ENCODE results near the gene ADAMTS19. TPM values are rescaled to one million over a fixed set of nuclear protein-coding genes. Genes with fewer than 3 reads are reported as not detected.

Gene ADAMTS19
- total RNA-seq, 2 donors from 2014 or later = not detected

- H3K36me3 Mint-ChIP-seq = no peaks in the 10 kb centered on the region
- H3K27me3 Mint-ChIP-seq = no peaks in the 10 kb centered on the region
- no peak for DNase-seq (ENCODE audit: low spot score)
- H3K27ac Mint-ChIP-seq = no peak overlapping the region
- peaks cover 27% of the 10 kb centered on the region for H3K9me3 Mint-ChIP-seq
- ATAC-seq = no peak
- H3K4me1 Mint-ChIP-seq (ENCODE audit: low read depth in 2 of 2) = no peaks in the 10 kb centered on the region
- H3K4me3 Mint-ChIP-seq = no peak overlapping the region
These were observed 40.0 kb downstream of the ADAMTS19 start for GRCh38 chr5:129500101-129500500.

DNA sequence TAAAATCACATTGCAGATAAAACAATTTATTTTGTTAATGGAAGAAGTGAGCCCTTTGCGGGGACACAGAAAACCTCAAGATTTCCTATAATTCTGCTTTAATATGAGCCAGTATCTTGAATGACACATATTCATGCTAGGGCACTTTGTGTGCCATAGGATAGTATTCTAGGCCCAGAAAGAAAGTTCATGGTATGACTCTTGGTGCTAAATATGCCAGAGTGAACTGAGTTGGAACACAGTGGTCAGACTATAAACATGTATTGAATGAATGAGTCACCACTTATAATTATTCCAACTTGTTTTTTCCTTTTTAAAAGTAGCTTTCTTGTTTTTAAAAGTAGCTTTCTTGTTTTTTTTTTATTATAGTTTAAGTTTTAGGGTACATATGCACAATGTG lies 46.0 kb downstream of the ADAMTS19 start:
- H3K27ac Mint-ChIP-seq = no peak overlapping the region
- no peak for ATAC-seq

GRCh38 chr5:129506950-129507349 lies 46.9 kb downstream of the ADAMTS19 start:
- ATAC-seq (no peak), DNase-seq (ENCODE audit: low spot score) (no peak)
- H3K4me1 Mint-ChIP-seq (ENCODE audit: low read depth in 2 of 2) = no peaks in the 10 kb centered on the region
- peaks cover 15% of the 10 kb centered on the region for H3K9me3 Mint-ChIP-seq
- H3K4me3 Mint-ChIP-seq = no peak overlapping the region
- H3K27ac Mint-ChIP-seq = no peak overlapping the region
- no peaks in the 10 kb centered on the region for H3K27me3 Mint-ChIP-seq
- no peaks in the 10 kb centered on the region for H3K36me3 Mint-ChIP-seq

More for the DNA sequence above, 46.0 kb downstream of the ADAMTS19 start:
- Mint-ChIP-seq H3K4me3 (no peak overlapping the region), H3K36me3 (no peaks in the 10 kb centered on the region), H3K4me1 (ENCODE audit: low read depth in 2 of 2) (no peaks in the 10 kb centered on the region), H3K9me3 (peaks cover 18% of the 10 kb centered on the region), H3K27me3 (no peaks in the 10 kb centered on the region)
- no peak for DNase-seq (ENCODE audit: low spot score)

DNA sequence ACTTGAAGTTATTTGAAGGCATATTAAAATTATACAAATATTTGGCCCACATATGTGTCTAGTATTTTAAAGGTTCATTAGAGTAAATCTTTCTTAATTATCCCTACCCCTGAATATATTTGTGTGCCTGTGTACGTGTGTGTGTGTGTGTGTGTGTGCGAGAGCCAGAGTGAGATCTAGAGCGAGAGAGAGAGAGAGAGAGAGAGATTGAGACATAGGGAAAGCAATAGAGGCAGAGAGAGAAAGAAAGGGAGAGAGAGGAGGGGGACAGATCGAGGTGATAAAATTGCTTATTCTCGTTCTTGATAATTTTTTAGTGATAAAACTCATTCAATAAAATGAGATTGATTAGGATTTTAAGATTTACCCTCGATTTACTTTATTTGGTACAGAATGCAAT lies 47.4 kb downstream of the ADAMTS19 start:
- H3K4me1 Mint-ChIP-seq (ENCODE audit: low read depth in 2 of 2) = no peaks in the 10 kb centered on the region
- H3K27ac Mint-ChIP-seq = no peak overlapping the region
- ATAC-seq = no peak
- H3K4me3 Mint-ChIP-seq = no peak overlapping the region
- H3K27me3 Mint-ChIP-seq = no peaks in the 10 kb centered on the region
- no peaks in the 10 kb centered on the region for H3K36me3 Mint-ChIP-seq
- peaks cover 12% of the 10 kb centered on the region for H3K9me3 Mint-ChIP-seq
- DNase-seq (ENCODE audit: low spot score) = no peak

DNA sequence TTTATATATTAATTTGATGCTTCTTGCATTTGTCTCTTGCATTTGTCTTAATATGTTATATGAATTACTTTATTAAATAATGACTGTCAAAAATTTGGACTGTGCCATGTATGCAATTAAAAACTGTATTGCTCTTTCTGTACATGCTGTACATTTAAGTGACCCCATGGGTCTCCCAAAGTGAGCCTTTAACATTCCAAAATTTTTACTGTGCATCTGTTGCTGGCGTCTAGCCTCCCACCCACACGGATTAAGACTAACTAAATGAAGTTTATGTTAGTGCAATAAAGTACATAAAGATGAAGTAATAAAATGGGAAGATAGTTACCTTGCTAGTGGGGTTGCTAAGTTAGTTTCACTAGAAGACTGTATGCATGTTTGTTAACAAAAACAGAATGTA lies 48.5 kb downstream of the ADAMTS19 start:
- Mint-ChIP-seq H3K9me3 (peaks cover 7% of the 10 kb centered on the region), H3K4me1 (ENCODE audit: low read depth in 2 of 2) (no peaks in the 10 kb centered on the region), H3K4me3 (no peak overlapping the region), H3K27me3 (no peaks in the 10 kb centered on the region), H3K36me3 (no peaks in the 10 kb centered on the region), H3K27ac (no peak overlapping the region)
- ATAC-seq = no peak
- DNase-seq (ENCODE audit: low spot score) = no peak

DNA sequence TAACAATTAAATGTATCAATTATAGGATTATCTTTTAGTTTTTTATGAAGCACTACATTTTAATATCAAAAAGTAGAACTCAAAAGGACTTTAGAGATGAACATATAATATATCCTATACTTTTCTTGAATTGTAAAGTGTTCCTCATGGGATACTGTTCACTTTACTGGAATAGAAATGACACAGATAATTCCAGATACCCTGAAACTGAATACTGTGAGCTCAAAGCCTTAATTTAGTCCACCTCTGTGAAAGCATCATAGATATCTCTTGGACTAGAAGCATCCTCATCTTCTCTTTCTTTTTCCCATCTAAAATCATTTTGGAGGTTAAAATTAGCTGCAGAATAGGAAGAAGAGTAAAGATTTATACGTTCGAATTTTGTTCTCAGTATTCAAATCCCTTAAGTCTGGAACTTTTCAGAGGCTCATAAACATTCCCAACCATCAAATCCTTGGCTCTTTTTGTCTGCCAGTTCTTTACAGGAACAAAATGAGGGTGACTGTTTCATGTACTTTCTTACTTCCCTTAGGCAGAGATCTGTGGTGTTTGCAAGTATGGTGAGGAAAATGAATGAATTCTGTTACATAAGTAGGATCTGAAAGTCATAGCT lies 49.4 kb downstream of the ADAMTS19 start:
- no peak for ATAC-seq
- H3K9me3 Mint-ChIP-seq = peaks cover 10% of the 10 kb centered on the region
- no peak overlapping the region for H3K27ac Mint-ChIP-seq
- H3K4me1 Mint-ChIP-seq (ENCODE audit: low read depth in 2 of 2) = no peaks in the 10 kb centered on the region
- no peak overlapping the region for H3K4me3 Mint-ChIP-seq
- no peaks in the 10 kb centered on the region for H3K36me3 Mint-ChIP-seq
- no peaks in the 10 kb centered on the region for H3K27me3 Mint-ChIP-seq
- no peak for DNase-seq (ENCODE audit: low spot score)

DNA sequence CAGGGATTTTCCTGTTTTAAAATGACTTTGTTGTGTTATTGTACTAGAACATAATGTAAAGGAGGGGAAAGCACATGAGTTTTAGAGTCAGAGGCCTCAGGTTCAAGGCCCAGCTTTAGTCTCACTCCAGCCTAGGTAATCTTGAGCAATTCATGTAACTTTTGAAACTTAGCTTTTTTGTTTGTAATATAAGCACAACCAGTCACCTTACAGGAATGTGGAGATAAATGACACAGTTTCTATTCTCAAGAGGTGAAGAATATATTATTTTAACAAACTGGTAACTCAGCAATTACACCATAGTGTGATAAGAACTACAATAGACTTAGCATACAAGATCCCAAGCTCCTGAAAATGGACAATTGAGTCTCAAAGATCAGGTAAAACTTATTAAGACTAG lies 51.2 kb downstream of the ADAMTS19 start:
- Mint-ChIP-seq H3K36me3 (no peaks in the 10 kb centered on the region), H3K4me1 (ENCODE audit: low read depth in 2 of 2) (no peaks in the 10 kb centered on the region), H3K27me3 (no peaks in the 10 kb centered on the region), H3K27ac (no peak overlapping the region), H3K4me3 (no peak overlapping the region), H3K9me3 (peaks cover 10% of the 10 kb centered on the region)
- ATAC-seq (no peak), DNase-seq (ENCODE audit: low spot score) (no peak)

DNA sequence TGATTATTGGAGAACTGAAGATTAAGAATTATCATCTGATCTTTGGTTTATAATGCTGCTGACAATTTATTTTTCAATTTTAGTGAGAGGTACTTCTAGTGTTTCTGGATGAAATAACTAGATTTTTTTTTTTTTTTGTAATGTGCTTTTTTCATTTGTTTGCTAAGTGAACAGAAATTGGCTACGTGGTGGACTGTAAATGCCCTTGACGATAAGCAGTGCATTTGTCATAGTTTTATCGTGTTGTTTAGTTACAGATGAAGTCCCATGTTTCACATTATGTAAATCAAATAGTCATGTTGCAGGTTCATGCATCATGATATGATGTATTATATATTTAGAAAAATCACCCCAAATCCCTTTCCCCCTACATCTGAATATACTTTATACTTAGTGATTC lies 81.0 kb downstream of the ADAMTS19 start:
- H3K36me3 Mint-ChIP-seq = no peaks in the 10 kb centered on the region
- no peak for DNase-seq (ENCODE audit: low spot score)
- no peaks in the 10 kb centered on the region for H3K4me1 Mint-ChIP-seq (ENCODE audit: low read depth in 2 of 2)
- peaks cover 9% of the 10 kb centered on the region for H3K9me3 Mint-ChIP-seq
- no peaks in the 10 kb centered on the region for H3K27me3 Mint-ChIP-seq
- ATAC-seq = no peak
- no peak overlapping the region for H3K27ac Mint-ChIP-seq
- H3K4me3 Mint-ChIP-seq = no peak overlapping the region

DNA sequence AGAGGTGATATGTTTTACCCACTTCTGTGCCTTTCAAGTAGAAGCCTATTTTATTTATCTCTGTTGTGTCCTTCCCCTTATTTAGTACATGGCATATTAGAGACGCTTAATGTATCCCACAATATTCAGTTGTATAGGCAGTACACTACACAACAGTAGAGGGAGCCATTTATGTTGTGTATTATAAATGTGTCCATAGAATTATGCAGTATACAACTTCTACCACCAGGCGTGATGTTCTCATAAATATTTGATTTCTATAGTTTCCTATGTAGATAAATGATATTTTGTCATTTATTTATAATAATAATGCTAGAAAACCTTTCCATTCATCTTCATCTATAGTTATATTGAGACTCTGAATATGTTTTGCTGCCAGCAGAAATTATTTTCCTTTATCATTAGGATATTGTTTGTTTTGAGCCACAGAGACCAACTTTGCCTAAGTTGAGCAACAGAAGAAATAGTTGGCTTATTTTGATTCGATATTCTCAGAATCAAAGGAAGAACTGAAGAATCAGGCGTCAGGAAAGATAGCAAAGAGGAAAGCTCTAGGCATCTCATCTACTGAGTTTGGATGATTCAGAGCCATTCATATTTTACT lies 81.7 kb downstream of the ADAMTS19 start:
- Mint-ChIP-seq H3K9me3 (peaks cover 9% of the 10 kb centered on the region), H3K4me3 (no peak overlapping the region), H3K27ac (no peak overlapping the region), H3K27me3 (no peaks in the 10 kb centered on the region), H3K36me3 (peaks cover 5% of the 10 kb centered on the region), H3K4me1 (ENCODE audit: low read depth in 2 of 2) (no peaks in the 10 kb centered on the region)
- DNase-seq (ENCODE audit: low spot score) (no peak), ATAC-seq (no peak)

GRCh38 chr5:129547137-129547536 lies 87.0 kb downstream of the ADAMTS19 start:
- Mint-ChIP-seq H3K9me3 (peaks cover 4% of the 10 kb centered on the region), H3K4me1 (ENCODE audit: low read depth in 2 of 2) (no peaks in the 10 kb centered on the region), H3K4me3 (no peak overlapping the region), H3K27me3 (no peaks in the 10 kb centered on the region), H3K36me3 (peaks cover 10% of the 10 kb centered on the region), H3K27ac (no peak overlapping the region)
- DNase-seq (ENCODE audit: low spot score) = no peak
- ATAC-seq = no peak

GRCh38 chr5:129554134-129554904 lies 94.2 kb downstream of the ADAMTS19 start:
- ATAC-seq (no peak), DNase-seq (ENCODE audit: low spot score) (no peak)
- Mint-ChIP-seq H3K36me3 (no peaks in the 10 kb centered on the region), H3K27ac (no peak overlapping the region), H3K4me3 (no peak overlapping the region), H3K4me1 (ENCODE audit: low read depth in 2 of 2) (no peaks in the 10 kb centered on the region), H3K9me3 (peaks cover 7% of the 10 kb centered on the region), H3K27me3 (no peaks in the 10 kb centered on the region)

DNA sequence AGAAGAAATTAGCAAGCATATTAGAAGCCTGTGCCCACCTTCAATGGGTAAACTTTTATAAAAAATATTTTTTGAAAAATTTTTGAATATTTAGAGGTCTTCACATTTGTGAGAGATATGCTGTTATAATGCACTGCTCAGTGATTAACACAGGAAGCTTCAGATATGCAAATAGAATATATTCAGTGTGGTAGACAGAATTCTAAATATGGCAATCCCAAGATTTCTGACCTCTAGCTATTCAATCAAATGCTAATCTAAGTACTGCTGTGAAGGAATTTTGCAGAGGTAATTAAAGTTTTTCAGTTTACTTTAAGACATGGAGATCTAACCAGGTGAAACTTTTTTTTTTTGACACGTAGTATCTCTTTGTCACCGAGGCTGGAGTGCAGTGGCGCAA lies 103.5 kb downstream of the ADAMTS19 start:
- DNase-seq (ENCODE audit: low spot score) = no peak
- ATAC-seq = no peak
- no peaks in the 10 kb centered on the region for H3K36me3 Mint-ChIP-seq
- peaks cover 10% of the 10 kb centered on the region for H3K9me3 Mint-ChIP-seq
- H3K27ac Mint-ChIP-seq = no peak overlapping the region
- no peaks in the 10 kb centered on the region for H3K27me3 Mint-ChIP-seq
- H3K4me3 Mint-ChIP-seq = no peak overlapping the region
- H3K4me1 Mint-ChIP-seq (ENCODE audit: low read depth in 2 of 2) = no peaks in the 10 kb centered on the region

- H3K4me3 Mint-ChIP-seq = no peak overlapping the region
- H3K27me3 Mint-ChIP-seq = no peaks in the 10 kb centered on the region
- no peak overlapping the region for H3K27ac Mint-ChIP-seq
- H3K4me1 Mint-ChIP-seq (ENCODE audit: low read depth in 2 of 2) = no peaks in the 10 kb centered on the region
- peaks cover 15% of the 10 kb centered on the region for H3K9me3 Mint-ChIP-seq
- no peaks in the 10 kb centered on the region for H3K36me3 Mint-ChIP-seq
- ATAC-seq (no peak), DNase-seq (ENCODE audit: low spot score) (no peak)
These were observed 109.2 kb downstream of the ADAMTS19 start for GRCh38 chr5:129569295-129569694.

DNA sequence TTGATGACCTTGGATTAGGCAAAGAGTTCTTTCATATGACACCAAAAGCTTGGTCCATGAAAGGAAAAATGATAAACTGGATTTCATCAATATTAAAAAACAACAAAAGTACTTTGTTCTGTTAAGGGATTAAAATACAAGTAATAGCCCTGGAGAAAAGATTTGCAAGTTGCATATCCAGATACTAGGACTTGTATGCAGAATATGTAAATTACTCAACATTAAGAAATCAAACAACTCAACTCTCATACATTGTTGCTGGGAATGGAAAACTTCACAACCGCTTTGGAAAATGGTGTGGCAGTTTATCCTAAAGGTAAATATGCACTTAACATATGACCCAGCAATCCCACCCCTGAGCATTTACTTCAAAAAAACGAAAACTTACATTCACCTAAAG lies 112.0 kb downstream of the ADAMTS19 start:
- no peak for DNase-seq (ENCODE audit: low spot score)
- no peak overlapping the region for H3K4me3 Mint-ChIP-seq
- no peaks in the 10 kb centered on the region for H3K4me1 Mint-ChIP-seq (ENCODE audit: low read depth in 2 of 2)
- H3K27ac Mint-ChIP-seq = no peak overlapping the region
- H3K36me3 Mint-ChIP-seq = no peaks in the 10 kb centered on the region
- no peak for ATAC-seq
- peaks cover 16% of the 10 kb centered on the region for H3K9me3 Mint-ChIP-seq
- H3K27me3 Mint-ChIP-seq = no peaks in the 10 kb centered on the region
